ENCODE measurements around the gene ECD.
"Not testable (repeated sequence)": the region's sequence is repeated elsewhere in the genome, so short reads cannot be mapped to it uniquely, and the experiment has no call there.

ECD gene

GRCh38 chr10:73110345-73110849, 57.4 kb downstream of the ECD start, which contains the start of gene NUDT13:
NUDT13 (plus strand) TSS chr10:73110455; CDS start chr10:73114366, 3,911 bp downstream.
- peak within 1 kb of the TSS; percentile 57 for H3K4me3 ChIP-seq (ENCODE audit: low read depth, low read length)
- peak; percentile 78 for DNase-seq (ENCODE audit: low read depth, low spot score)

GRCh38 chr10:73109248-73109652, 58.6 kb downstream of the ECD start:
- DNase-seq (ENCODE audit: low read depth, low spot score); in situ Hi-C loops (cut with HindIII; ENCODE audit: low sequenced_read_pairs); H3K4me3 ChIP-seq (ENCODE audit: low read depth, low read length): not testable (repeated sequence)

More at GRCh38 chr10:73110345-73110849, 57.4 kb downstream of the ECD start, which contains the start of gene NUDT13:
- in situ Hi-C loops (cut with HindIII; ENCODE audit: low sequenced_read_pairs) = no loop called here
- no peak for TF ChIP-seq CTCF (IDR thresholded peaks at IDR 0.05; ENCODE audit: low read depth, low read length)

- no peak overlapping the region for H3K4me3 ChIP-seq (ENCODE audit: low read depth, low read length)
- in situ Hi-C loops (cut with HindIII; ENCODE audit: low sequenced_read_pairs) = no loop called here
- DNase-seq (ENCODE audit: low read depth, low spot score) = no peak
- TF ChIP-seq CTCF (IDR thresholded peaks at IDR 0.05; ENCODE audit: low read depth, low read length) = no peak
Observed at GRCh38 chr10:73106301-73106700, 61.5 kb downstream of the ECD start.

- DNase-seq (ENCODE audit: low read depth, low spot score) = no peak
- H3K4me3 ChIP-seq (ENCODE audit: low read depth, low read length) = no peak overlapping the region
- in situ Hi-C loops (cut with HindIII; ENCODE audit: low sequenced_read_pairs) = no loop called here
- TF ChIP-seq CTCF (IDR thresholded peaks at IDR 0.05; ENCODE audit: low read depth, low read length) = no peak
Observed at GRCh38 chr10:73099141-73099540, 68.7 kb downstream of the ECD start.

GRCh38 chr10:73097305-73097670, 70.5 kb downstream of the ECD start:
- in situ Hi-C loops (cut with HindIII; ENCODE audit: low sequenced_read_pairs) = no loop called here
- no peak for DNase-seq (ENCODE audit: low read depth, low spot score)
- TF ChIP-seq CTCF (IDR thresholded peaks at IDR 0.05; ENCODE audit: low read depth, low read length) = no peak
- peak overlapping the region; percentile 99 for H3K4me3 ChIP-seq (ENCODE audit: low read depth, low read length)

- in situ Hi-C loops (cut with HindIII; ENCODE audit: low sequenced_read_pairs) = no loop called here
- H3K4me3 ChIP-seq (ENCODE audit: low read depth, low read length) = peak within 1 kb of the TSS; percentile 99
- DNase-seq (ENCODE audit: low read depth, low spot score) = peak; percentile 99
- TF ChIP-seq CTCF (IDR thresholded peaks at IDR 0.05; ENCODE audit: low read depth, low read length) = peak; percentile 68
Observed at GRCh38 chr10:73096449-73097304, 71.1 kb downstream of the ECD start, which contains the start of gene P4HA1. P4HA1 (minus strand) TSS chr10:73096866; CDS start chr10:73074883, 21,983 bp downstream.

GRCh38 chr10:73096041-73096448, 71.8 kb downstream of the ECD start:
- peak; percentile 71 for DNase-seq (ENCODE audit: low read depth, low spot score)
- peak overlapping the region; percentile 99 for H3K4me3 ChIP-seq (ENCODE audit: low read depth, low read length)
- in situ Hi-C loops (cut with HindIII; ENCODE audit: low sequenced_read_pairs) = no loop called here
- TF ChIP-seq CTCF (IDR thresholded peaks at IDR 0.05; ENCODE audit: low read depth, low read length) = no peak

All from astrocyte of the spinal cord (primary cell).